ENCODE results near the gene GATAD2A.

DNA sequence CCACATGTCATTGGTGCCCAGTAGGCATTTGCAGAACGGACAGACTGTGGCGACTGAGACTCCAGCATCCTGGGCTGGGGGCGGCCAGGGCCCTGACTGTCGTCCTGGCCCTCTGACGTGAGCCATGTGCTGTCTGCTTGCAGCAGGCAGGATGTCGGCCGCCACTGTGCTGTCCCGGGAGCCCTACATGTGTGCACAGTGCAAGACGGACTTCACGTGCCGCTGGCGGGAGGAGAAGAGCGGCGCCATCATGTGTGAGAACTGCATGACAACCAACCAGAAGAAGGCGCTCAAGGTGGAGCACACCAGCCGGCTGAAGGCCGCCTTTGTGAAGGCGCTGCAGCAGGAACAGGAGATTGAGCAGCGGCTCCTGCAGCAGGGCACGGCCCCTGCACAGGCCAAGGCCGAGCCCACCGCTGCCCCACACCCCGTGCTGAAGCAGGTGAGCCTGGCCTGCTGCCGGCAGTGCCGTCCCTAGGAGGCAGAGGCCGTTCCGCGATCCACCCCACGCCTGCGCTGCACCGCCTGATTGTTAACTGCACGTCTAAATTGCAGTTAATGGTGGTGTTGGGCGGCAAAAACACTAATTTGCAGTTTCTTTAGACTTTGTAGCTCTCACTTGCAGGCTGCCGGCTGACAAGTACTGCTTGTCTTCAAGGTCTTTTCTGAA lies 95.6 kb downstream of the GATAD2A start:
- TF ChIP-seq, protein P1, sequence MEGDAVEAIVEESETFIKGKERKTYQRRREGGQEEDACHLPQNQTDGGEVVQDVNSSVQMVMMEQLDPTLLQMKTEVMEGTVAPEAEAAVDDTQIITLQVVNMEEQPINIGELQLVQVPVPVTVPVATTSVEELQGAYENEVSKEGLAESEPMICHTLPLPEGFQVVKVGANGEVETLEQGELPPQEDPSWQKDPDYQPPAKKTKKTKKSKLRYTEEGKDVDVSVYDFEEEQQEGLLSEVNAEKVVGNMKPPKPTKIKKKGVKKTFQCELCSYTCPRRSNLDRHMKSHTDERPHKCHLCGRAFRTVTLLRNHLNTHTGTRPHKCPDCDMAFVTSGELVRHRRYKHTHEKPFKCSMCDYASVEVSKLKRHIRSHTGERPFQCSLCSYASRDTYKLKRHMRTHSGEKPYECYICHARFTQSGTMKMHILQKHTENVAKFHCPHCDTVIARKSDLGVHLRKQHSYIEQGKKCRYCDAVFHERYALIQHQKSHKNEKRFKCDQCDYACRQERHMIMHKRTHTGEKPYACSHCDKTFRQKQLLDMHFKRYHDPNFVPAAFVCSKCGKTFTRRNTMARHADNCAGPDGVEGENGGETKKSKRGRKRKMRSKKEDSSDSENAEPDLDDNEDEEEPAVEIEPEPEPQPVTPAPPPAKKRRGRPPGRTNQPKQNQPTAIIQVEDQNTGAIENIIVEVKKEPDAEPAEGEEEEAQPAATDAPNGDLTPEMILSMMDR (IDR thresholded peaks at IDR 0.05; ENCODE audit: low read depth, low read length, missing input control) = no peak
- no peak for TF ChIP-seq RAD21 (IDR thresholded peaks at IDR 0.05)
- TF ChIP-seq, protein P2, sequence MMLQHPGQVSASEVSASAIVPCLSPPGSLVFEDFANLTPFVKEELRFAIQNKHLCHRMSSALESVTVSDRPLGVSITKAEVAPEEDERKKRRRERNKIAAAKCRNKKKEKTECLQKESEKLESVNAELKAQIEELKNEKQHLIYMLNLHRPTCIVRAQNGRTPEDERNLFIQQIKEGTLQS (IDR thresholded peaks at IDR 0.05) = no peak
- TF ChIP-seq, protein P3, sequence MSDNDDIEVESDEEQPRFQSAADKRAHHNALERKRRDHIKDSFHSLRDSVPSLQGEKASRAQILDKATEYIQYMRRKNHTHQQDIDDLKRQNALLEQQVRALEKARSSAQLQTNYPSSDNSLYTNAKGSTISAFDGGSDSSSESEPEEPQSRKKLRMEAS (IDR thresholded peaks at IDR 0.05) = no peak
- TF ChIP-seq GABPA (IDR thresholded peaks at IDR 0.05 in 1 of 2, conservative IDR thresholded peaks at IDR 0.05 in 1 of 2) = no peak
- TF ChIP-seq, protein P4, sequence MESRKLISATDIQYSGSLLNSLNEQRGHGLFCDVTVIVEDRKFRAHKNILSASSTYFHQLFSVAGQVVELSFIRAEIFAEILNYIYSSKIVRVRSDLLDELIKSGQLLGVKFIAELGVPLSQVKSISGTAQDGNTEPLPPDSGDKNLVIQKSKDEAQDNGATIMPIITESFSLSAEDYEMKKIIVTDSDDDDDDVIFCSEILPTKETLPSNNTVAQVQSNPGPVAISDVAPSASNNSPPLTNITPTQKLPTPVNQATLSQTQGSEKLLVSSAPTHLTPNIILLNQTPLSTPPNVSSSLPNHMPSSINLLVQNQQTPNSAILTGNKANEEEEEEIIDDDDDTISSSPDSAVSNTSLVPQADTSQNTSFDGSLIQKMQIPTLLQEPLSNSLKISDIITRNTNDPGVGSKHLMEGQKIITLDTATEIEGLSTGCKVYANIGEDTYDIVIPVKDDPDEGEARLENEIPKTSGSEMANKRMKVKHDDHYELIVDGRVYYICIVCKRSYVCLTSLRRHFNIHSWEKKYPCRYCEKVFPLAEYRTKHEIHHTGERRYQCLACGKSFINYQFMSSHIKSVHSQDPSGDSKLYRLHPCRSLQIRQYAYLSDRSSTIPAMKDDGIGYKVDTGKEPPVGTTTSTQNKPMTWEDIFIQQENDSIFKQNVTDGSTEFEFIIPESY (IDR thresholded peaks at IDR 0.05) = no peak
- no peak for TF ChIP-seq YY1 (IDR thresholded peaks at IDR 0.05)
- TF ChIP-seq, protein P5, sequence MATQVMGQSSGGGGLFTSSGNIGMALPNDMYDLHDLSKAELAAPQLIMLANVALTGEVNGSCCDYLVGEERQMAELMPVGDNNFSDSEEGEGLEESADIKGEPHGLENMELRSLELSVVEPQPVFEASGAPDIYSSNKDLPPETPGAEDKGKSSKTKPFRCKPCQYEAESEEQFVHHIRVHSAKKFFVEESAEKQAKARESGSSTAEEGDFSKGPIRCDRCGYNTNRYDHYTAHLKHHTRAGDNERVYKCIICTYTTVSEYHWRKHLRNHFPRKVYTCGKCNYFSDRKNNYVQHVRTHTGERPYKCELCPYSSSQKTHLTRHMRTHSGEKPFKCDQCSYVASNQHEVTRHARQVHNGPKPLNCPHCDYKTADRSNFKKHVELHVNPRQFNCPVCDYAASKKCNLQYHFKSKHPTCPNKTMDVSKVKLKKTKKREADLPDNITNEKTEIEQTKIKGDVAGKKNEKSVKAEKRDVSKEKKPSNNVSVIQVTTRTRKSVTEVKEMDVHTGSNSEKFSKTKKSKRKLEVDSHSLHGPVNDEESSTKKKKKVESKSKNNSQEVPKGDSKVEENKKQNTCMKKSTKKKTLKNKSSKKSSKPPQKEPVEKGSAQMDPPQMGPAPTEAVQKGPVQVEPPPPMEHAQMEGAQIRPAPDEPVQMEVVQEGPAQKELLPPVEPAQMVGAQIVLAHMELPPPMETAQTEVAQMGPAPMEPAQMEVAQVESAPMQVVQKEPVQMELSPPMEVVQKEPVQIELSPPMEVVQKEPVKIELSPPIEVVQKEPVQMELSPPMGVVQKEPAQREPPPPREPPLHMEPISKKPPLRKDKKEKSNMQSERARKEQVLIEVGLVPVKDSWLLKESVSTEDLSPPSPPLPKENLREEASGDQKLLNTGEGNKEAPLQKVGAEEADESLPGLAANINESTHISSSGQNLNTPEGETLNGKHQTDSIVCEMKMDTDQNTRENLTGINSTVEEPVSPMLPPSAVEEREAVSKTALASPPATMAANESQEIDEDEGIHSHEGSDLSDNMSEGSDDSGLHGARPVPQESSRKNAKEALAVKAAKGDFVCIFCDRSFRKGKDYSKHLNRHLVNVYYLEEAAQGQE (IDR thresholded peaks at IDR 0.05) = no peak
- no peak for TF ChIP-seq SP1 (IDR thresholded peaks at IDR 0.05)
- TF ChIP-seq NR2F2 (IDR thresholded peaks at IDR 0.05) = no peak
- no peak for TF ChIP-seq RXRA (IDR thresholded peaks at IDR 0.05)
- no peak for TF ChIP-seq TAF1 (conservative IDR thresholded peaks at IDR 0.05)
- TF ChIP-seq JUND (IDR thresholded peaks at IDR 0.05) = no peak
